CD4-positive, alpha-beta T cell treated with Interleukin-17A for 4 hours (primary cell): ENCODE results near the gene OSTM1.

Experiments
- DNase-seq: peaks from one replicate; pipeline ENCODE4 v3.0.0-alpha.2; 2020; ENCODE audit warnings: mixed read lengths

OSTM1 gene, protein sequence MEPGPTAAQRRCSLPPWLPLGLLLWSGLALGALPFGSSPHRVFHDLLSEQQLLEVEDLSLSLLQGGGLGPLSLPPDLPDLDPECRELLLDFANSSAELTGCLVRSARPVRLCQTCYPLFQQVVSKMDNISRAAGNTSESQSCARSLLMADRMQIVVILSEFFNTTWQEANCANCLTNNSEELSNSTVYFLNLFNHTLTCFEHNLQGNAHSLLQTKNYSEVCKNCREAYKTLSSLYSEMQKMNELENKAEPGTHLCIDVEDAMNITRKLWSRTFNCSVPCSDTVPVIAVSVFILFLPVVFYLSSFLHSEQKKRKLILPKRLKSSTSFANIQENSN

GRCh38 chr6:108074359-108075144 is at the start of gene OSTM1:
Gene OSTM1, minus strand, starts transcription at chr6:108074741. Its CDS starts 90 bp downstream, at chr6:108074651.
- peak; percentile 97 for DNase-seq

GRCh38 chr6:108123946-108124345 is 49.4 kb upstream of the OSTM1 start:
- DNase-seq, result no peak

GRCh38 chr6:108123481-108123929 is 49.0 kb upstream of the OSTM1 start:
- DNase-seq, result no peak

GRCh38 chr6:108121612-108122011 is 47.1 kb upstream of the OSTM1 start:
- DNase-seq, result no peak

GRCh38 chr6:108120311-108120710 is 45.8 kb upstream of the OSTM1 start:
- no peak for DNase-seq

DNA sequence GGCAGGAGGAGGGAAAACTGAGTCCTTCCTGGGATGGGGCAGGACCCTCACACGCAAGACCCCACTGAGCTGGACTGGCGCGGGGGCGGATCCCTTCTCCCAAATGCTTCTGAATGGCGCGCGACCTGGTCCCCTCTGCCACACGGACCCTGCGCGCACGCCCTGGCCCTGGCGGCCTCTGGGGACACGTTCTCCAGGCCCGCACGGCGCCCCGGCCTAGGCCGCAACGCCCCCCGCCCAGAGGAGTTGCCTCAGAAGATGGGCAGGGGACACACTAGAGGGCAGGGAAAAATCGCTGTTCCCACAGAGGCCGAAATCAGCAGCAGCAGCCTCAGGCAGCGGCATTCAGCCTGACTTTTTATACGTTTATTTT is 45.2 kb upstream of the OSTM1 start:
- DNase-seq, result no peak

DNA sequence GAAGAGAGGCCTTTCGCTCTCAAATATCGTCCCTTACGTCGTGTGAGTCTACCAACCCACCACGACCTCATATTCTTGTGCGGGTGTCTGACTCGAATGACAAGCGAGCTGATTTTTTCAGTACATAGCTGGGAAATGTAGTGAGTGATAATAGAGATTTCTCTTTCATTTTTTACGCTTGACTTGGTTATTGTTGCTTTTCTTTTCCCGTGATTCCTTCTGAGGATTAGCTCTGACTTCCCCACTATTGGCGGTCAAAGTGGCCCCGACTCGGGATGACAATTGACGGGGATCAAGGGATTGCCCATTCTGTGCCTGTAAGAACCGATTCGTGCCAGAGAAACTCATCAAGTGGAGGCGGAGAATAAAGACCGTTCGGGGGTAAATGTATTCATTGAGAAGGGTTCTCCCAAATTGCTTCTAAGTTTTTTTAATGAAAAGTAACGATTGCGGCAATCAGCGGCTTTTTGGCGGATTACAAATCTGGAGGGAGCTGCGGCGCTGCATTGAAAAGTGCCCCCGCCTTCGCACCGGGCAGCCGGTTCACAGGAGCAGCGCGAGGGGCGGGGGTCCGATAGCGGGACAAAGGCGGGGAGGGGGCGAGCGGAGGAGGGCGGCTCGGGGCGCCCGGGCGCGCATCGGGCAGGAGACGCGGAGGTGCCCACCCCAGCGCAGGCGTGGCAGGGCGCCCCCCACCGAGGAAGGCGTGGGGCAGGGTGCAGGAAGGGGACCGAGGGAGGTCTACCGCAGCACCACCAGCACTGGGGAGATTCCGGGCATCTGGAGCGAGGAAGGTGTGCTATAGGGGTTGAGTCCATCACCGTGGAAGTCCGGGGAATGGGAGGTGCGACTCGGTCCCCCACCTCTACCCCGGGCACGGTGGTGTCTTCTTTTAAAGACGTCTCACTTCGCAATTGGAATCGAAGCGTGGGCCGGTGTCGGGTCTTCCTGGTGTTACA is 44.5 kb upstream of the OSTM1 start:
- no peak for DNase-seq

- no peak for DNase-seq
These were observed 43.8 kb upstream of the OSTM1 start for GRCh38 chr6:108118359-108118724.

DNA sequence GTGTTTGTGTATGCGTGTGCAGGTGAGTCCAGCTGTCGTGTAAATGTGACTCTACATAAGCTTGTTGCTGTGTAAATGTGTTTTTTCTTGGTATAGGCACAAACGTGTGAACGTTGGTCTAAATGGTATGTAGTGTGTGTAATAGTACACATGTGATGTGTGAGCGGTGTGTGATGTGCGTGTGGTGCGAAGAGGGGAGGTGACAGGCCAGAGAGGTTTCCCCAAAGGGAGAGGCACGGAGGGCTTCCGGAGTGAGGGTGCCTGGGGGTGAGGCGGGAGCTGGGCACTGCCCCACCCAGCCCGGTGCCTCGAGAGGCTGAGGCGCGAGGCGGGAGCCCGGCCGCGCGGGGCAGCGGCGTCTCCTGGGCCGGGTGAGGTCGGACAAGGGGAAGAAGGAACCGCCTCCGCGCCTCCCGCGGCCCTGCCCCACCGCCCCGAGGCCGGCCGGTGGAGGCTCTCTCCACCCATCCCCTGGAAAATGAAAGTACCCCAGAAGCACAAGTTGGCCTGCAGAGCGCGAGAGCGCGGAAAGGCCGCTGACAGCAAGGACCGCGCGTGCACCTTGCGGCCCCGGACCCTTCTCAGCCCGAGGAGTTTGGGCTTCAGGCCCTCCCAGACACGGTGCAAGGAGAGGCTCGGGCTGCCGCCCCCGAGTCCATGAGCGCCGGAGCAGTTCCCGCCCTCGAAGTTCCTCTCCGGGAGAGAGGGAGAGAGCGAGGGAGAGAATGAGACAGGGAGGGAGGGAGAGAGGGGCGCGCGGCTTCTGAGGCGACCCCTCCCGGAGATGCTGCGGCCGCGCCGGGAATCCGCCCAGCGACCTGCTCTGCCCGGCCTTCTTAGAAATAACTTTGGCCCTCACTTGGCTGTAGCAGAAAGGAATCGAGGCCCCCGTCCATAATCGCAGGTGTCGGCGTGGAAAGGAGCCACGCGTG is 43.2 kb upstream of the OSTM1 start:
- DNase-seq, result peak; percentile 16

DNA sequence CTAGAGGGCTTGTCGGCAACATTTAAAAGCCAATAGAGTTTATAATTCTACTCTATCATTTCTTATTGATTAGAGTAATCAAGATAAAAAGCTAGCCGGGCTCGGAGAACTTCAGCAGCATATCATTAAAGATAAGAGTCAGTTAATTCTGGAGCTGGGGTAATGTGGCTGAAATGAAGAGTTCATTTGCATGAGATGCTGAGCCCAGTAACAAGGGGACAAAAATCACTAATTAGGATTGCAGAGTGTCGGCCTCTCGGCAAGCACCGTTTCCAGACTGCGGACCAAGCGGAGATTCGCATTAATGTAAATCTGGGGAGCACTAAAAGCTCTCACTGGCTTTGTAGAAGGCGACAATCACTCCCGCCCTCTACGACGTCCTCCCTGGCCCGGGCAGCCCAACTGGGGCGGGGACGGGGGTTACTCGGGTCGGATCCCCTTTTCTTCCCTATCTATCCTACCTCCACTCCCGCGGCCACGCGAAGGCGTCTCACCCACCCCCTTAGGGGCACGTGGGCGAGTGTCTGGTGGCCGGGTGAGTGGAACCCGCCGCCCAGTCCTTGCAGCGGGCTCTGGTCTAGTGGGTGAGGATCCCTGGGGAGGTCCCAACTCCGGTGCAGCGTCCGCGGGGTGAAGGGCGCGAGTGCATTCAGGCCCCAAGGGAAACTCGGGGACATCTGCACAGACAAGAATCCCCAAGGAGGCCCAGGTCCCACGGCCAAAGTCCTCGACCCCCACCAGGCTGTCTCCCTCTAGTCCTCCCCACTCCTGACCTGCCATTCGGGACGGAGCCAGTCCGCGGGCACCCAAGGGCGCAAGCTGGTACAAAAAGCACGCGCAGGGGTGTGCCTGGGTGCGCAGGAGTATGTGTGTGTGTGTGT is 42.2 kb upstream of the OSTM1 start:
- DNase-seq, result no peak

GRCh38 chr6:108115598-108116058 is 41.1 kb upstream of the OSTM1 start:
- DNase-seq, result no peak

- DNase-seq, result peak; percentile 11
These were observed 40.5 kb upstream of the OSTM1 start for GRCh38 chr6:108114841-108115597.

- no peak for DNase-seq
These were observed 39.3 kb upstream of the OSTM1 start for GRCh38 chr6:108113557-108114519.

DNA sequence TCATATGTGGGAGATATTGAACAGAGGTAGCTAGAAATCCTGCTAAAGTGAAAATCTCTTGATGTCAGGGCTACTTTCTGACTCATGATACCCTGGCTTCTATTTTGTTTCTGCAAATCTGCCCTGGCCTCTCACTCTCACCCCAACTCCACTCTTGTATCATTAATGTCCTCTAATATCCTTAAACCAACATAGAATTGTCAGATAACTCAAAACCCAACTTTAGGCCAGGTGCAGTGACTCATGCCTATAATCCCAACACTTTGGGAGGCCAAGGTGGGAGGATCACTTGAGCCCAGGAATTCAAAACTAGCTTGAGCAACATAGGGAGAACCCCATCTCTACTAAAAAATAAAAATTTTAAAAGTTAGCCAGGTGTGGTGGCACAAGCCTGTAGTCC is 33.8 kb upstream of the OSTM1 start:
- DNase-seq, result no peak

- no peak for DNase-seq
These were observed 32.6 kb upstream of the OSTM1 start for GRCh38 chr6:108107102-108107501.

- DNase-seq, result no peak
These were observed 32.2 kb upstream of the OSTM1 start for GRCh38 chr6:108106694-108107093.

- no peak for DNase-seq
These were observed 31.7 kb upstream of the OSTM1 start for GRCh38 chr6:108106261-108106660.

DNA sequence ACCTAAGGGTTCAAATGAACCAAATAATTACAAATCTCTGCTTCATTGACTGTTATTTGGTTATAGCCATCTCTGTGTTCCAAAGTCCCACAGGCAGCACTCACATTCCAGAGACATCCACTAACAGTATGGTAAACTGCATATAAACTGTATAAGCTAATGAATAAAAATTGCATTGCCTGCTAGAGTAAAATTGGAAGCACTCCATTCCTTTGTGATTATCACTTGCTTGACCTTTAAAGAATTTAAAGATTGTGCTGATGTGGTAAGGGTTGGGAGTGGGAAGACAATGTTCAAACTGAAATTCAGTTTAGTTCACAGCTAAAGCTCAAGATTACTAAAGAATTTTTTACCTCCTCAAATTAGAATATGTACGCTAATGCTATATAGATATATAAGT is 31.0 kb upstream of the OSTM1 start:
- no peak for DNase-seq

- DNase-seq, result no peak
These were observed 28.4 kb upstream of the OSTM1 start for GRCh38 chr6:108102965-108103364.
